HG03066 (cell line): ENCODE data around the gene NTM.

ENCODE experiments used
- ATAC-seq: cut with Tn5 transposase; IDR thresholded peaks from one replicate; pipeline ENCODE4 v1.9.1; 2021; ENCODE audit warnings: low read depth; ENCODE audit not compliant: unreplicated experiment

NTM gene

DNA sequence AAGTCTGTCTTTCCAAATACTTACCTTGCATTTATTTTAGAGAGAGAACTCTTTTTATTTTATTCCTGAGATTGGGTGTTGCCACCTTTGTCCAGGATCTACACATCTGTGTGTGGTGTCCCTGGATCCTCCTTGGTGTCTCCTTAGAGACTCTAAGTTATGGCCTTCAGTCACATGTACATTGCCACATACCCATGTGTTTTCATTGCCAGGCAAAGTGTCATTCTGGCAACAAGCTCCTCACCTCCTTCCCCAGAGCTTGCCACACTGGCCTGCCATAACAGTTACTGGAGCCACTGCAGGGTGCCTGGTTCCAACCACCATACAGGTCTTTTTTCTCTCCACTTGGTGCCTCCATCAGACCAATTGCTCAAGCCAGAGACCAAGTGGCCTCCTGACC lies 379.7 kb downstream of the NTM start:
- no peak for ATAC-seq

DNA sequence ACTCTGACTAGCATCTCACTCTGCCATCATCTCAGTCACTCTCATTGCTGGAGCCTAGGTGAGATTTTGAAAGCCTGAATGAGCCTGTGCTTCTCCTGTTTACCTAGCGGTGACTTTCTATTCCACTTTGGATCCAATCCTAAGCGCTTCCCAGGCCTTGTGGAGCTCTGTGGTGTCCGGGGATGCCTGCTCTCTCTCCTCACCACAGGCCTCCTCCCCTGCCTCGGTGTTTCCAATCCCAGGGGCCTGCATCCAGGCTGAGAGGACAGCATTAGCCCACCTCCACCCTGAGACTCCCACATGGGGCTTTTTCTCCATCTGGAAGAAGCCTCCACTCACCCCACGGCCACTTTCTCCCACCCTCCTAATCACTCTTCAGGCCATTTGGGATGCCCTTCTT lies 380.3 kb downstream of the NTM start:
- ATAC-seq = no peak

DNA sequence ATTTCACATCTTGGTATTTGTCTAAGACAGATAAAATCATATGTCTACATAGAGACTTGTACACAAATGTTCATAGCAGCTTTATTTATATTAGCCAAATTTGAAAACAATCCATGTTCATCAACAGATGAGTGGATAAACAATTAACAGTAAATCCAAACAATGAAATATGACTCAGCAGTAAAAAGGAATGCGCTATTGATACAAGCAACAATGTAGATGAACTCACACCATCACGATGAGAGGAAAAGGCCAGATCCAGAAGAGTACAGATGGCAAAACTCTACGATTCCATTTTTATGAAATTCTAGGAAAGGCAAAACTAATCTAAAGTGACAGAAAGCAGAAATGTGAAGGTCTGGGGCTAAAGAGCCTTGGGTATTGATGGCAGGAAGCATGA lies 384.3 kb downstream of the NTM start:
- no peak for ATAC-seq

DNA sequence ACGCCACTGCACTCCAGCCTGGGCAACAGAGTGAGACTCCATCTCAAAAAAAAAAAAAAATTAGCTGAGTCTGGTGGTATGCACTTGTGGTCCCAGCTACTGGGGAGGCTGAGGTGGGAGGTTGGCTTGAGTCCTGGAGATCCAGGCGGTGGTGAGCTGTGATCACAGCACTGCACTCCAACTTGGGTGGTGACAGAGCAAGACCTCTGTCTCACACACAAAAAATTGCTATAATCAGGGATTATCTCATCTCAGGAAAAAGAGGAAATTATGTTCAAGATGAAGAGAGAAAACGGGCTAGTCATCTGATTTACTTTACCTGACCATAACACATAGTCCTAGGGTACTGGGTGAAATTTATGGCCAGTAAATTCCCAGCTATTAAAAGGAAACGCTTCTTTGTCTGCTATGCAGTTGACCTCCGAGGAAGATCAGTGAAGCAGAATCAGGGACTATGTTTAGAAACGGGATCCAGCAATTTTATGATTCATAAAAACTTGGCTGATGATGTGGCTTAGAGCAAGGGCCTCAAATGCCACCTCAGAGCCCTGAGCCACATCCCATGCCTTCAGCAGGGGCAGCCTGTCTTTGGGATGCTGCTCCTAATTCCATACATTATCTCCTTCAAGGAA lies 386.2 kb downstream of the NTM start:
- no peak for ATAC-seq

DNA sequence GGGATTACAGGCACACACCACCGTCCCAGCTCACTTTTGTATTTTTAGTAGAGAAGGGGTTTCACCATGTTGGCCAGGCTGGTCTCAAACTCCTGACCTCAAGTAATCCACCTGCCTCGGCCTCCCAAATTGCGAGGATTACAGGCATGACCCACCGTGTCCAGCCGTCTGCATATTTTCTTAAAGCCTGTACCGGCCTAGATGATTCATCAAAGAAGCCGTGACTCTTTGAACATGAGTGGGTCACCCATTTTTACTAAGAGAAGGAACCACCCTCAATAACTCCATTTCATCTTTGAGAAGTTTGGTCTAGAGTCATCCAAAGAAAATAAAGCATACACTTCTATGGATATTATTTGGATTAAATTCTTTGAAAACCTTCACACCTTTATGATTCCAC lies 388.3 kb downstream of the NTM start:
- ATAC-seq = no peak

DNA sequence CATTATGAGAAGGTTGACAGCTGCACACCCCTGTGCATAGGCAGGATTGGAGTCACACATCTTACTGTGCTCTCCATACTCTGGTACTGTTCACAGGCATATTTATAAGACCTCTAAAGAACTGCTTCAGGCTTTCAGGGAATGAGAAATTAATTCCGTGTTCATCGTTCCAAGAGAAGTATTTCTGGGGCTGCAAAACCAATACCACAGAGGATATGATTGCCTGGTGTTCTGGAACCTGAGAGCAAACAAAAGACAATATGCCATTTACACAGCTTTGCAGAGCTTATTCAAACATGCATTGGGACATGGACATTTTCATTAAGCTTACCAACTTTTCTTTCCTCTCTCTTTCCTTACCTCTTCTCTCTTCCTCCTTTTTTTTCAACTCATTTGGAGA lies 388.7 kb downstream of the NTM start:
- no peak for ATAC-seq

DNA sequence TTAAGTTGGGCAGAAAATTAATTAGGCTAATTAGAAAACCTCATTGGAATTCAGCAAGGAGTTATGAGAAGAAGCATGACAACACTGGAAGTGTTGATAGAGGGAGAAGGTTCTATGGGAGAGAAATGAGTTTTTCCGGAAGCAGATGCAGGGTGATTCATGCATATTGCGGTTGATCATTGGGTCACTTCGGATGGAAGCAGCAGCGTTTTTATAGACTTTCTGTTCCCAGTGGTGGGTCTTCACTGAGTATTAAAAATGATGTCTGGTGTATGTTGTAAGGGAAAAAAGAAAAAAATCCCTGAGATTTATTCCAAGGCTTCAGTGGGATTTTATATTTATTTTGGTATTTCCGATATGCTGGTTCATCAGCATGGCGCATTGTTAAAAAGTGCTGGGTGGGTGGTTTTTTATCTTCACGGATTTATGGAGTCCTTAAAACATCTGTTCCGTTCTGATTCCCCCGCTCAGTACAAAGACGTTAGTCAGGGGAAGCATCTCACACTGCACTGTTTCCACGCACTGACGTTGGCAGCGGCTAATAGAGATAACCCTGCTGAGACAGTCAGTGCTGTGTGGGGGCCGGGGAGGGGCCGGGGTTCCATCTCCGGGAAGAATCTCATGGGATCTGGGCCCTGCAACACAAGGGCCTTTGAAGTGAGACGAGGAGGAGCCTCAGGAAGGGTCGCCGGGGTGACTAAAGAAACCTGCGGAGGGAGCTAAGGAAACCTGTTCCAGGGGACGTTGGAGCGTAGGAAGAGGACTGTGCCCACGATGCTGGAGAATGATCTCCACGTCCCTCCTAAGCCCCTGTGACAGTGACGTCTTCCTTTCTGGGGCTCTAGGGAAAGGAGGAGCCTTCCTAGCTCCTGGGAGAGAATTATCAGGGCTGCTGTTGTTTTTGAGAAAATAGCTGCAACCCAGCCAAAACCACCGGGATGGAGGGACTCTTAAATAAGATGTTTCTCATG lies 390.0 kb downstream of the NTM start:
- no peak for ATAC-seq

DNA sequence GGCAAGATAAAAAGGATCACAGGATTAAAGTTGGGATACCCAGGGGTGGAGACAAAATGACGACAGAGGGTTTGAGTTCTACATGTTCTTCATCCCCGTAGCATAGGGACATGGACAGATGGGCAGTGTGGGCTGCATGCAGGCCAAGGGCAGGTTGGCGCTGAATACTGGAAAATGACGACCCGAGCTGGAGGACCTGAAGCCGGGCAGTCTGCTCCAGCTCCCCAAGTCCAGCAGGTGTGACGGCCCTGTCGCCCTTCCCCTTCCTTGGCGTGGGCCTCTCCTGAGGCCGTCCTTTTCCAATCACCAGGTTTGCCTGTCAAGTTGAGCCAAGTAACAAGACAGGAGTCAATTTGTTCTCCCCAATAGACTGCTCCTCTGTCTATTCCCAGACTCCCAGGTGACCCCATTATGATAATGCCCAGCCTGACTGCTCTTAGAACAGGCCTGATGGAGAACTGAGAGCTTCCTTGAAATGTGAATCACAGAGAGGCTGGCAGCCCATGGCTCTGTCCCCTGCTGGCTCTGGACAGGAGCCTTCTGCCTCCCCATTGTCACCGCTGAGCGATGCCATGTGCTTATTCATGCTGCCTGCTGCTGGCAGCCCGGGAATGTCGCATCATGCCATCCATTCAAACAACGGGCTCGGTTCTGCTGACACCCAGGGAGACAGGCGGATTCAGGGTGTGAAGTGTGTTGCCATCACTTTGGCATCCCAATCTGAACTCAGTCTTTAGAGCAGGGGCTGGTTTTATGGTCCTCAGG lies 392.1 kb downstream of the NTM start:
- no peak for ATAC-seq

DNA sequence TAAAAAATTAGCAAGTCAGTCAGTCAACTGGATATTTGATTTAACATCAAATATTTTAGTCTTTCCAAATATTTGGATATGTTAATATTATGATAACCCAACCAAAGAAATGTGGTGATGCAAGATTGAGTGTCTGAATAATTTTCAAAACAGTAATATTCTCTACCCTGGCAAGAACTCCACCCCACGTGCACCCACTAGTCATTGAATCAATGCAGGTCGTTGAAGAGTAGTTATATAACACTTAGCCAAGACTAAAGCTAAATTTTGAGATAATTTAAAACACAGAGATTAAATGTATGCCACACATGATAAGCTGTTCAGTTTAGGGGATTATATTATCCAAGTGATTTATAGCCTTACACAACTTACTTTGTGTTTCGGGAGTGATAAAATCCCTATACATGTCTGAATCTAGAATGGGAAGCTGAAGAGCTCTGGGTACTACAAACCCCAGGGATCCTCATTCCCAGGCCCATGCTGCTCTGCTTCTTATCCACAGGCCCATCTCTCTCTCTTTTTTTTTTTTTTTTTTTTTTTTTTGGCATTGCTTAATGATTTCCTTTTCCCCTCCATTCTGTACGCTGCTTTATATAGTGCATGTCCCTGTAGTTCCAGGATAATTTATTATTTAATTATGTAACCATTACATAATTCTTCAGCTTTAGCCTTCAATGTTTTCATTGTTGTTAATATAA lies 392.9 kb downstream of the NTM start:
- ATAC-seq = no peak

DNA sequence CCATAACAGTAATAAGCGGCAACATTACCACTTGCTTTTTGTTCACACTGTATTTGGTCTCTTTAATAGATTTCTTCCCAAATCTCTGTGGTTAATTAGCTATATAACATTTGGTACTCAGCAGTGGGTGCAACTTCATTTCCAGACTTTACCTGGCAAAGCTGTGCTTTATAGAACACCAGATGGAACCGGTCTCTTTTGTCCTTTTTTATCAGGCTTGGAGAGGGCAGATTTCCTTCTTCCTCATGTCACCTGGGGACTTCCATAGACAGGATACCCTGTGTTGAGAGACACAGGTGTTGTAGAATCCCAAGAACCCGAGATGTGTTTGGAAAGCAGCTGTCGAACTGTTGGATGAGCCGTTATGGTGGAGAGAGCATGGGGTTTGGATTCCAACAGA lies 393.7 kb downstream of the NTM start:
- no peak for ATAC-seq

DNA sequence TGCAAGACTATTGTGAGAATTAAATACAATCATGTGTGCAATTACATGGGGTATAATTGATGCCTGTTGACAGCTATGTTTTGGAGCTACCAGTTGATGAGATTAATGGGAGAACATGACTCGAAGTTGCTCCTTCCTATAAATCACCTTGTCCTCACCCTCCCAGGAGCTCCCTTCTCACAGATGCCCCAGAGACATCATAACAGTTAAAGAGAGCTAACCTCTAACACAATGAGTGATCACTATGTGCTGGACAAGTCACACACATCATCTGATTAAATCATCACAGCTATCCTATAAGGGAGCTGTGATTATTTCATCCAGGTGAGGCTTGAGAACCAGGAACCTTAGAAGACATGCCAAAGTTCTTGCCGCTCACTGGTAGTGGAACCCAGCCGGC lies 394.2 kb downstream of the NTM start:
- ATAC-seq = no peak

DNA sequence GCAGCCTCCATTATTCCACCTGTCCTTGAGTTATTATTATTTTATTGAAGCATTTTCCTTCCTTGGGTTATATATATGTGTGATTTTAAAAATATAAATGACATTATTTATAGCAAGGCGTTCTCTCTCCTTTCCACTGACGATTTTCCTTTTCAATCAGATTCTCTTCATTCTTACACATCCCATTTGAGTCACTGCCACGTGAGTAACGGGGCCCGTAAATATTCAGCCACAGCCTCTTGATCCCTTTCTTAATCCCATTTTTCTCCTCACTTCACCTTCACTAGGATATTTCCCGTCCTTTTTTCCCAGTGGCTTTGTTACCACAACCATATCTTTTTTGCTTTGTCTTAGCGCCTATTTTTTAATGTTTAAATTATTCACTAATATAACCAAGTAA lies 396.2 kb downstream of the NTM start:
- no peak for ATAC-seq

DNA sequence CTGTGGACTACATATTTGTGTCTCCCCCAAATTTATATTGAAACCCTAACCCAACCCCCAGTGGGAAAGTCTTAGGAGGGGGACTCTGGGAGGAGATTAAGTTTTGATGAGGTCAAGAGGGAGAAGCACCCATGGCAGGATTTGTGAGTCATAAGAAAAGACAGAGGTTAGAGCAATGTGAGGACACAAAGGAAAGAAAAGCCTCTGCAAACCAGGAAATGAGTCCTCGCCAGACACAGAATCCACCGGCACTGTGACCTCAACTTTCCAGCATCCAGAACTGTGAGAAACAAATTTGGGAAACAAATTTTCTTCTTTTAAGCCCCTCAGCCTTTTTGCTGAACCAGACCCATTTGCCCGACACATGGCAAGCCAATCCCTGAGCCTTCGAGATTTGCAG lies 397.0 kb downstream of the NTM start:
- ATAC-seq = no peak

DNA sequence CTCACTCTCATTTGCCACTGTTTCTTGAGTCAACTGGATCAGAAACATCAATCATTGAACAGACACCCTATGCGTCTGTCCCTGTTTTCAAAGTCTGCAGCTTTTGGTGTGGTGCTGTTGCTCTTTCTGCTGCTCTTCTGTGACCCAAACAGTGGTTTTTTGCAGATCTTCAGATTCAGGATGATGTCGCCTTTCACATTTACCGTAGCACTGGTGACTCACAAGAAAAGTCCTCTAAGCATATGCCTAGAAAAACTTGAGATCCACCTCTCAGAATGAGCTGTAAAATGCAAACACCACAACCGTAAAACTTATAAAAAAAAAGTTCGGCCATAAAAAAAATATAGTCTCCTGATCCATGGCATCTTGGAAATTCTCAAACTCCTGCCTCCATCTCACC lies 400.4 kb downstream of the NTM start:
- ATAC-seq = no peak

DNA sequence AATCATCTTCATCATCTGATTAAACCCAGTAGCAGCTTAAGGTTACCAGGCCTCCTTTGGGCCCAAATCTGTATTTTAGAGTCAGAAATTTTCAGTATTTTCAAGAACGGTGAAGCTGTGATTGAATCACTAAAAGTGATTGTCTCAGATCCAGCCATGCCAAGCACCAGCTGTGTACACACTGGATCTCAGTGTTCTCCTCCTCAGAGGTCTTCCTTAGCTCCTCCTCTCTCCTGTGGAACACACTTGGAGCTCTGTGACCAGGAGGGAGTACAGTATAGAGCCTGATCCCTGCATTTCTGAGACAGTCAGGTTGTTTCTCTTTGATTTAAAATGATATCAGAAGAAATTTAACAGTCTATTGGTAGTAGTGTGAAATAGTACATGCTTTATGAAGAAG lies 401.1 kb downstream of the NTM start:
- no peak for ATAC-seq

DNA sequence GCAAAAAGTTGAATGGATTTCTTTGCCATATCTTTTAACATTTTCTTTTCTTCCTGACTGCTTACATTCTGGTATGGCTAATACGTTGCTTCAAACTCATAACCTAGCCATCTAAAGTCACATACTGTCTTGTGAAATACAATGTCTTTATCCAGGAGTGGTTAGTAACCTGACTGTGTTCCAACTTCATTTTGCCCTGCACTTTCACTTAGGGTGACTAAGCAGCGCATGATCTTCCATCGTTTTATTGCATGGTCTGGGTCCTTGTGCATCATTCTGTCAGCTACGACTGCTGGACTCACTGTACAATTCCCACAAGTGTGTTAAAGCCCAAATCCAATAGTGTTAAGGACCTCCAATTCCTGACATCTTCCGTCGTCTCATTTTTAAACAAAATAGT lies 403.2 kb downstream of the NTM start:
- no peak for ATAC-seq

DNA sequence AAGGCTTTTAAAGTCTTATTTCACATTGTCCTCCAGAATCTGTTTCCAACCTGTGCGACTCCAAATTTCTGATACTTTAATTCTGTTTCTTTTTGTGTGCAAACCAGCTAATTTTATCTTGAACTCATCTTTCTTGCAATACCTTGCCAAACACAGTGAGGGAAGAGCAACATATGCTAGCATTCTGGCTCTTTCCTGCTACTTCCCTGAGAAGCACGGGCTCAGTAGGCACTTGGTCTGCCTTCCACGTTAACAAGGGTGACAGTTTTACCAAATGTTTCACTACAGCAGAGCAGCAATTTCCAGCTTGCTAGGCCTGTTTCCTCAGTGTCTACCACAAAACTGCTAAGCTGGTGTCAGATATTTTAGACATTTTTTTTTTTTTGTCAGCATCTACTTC lies 405.8 kb downstream of the NTM start:
- ATAC-seq = no peak

DNA sequence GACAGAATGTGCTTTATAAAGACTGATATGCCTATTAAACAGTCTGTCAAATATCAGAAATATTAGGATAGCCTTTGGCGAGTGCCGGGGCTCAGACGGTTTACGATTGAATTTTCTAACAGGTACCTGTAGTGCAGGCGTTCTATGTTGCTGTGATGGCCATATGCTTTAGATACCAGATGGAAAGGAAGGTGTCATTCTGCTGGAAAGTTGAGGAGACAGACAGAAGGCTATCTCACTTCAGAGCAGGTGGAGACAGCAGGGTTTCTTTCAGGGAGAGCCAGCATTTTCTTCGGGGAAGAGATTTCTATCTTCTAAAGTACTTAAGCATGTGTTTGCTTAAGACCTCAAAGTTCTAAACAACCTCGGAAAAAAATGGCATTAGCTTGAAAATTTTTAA lies 415.4 kb downstream of the NTM start:
- ATAC-seq = no peak

DNA sequence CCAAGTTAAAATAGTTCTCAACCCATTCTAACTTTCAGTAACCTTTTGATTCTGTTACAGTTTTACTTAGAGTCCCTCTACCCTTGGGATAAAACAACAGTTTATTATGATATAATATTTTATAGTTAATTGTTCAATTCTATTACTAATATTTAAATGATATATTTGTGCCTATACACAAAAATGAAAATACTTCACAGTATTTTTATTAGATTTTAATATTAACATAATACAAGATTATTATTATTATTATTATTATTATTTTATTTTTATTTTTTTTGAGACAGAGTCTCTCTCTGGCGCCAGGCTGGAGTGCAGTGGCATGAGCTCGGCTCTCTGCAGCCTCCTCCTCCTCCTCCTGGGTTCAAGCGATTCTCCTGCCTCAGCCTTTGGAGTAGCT lies 416.7 kb downstream of the NTM start:
- no peak for ATAC-seq

DNA sequence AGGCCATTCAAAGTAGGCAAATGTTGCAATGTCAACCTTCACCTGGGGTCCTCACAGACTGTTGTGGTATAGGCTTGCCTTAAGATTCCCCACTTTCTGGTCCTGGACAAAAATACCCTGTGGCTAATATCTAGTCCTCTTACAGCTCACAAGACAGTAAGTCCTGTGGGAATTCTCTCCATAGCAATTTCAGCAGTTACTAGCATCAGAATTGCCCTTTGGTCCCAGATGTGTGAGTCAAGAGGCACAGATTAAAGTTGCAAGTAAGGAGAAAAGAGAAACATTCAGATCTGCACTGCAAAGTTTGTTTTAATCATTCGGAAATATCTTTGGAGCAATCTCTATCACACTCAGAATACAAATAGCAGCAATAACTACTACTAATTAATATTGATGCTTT lies 420.2 kb downstream of the NTM start:
- no peak for ATAC-seq

DNA sequence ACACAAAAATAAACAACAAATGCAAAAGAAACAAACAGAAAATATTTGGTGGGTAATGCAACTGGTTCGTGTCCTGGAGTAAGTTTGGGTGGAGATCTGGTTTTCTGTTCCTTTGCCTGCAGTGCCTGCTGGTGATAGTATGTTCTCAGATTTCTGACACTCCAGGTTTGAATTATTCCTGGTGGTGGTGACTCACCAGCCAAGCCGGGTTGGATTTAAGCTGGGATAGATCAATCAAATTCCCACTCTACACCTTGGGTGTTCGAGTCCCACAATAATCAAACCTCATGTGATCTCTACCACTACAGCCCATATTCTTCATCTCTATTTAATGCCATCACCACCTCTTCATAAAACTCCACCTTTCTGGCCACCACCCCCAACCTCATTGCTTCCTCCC lies 421.8 kb downstream of the NTM start:
- no peak for ATAC-seq
